IMR-90 (cell line): ENCODE measurements around the gene UBR4. TPM values are rescaled to one million over a fixed set of nuclear protein-coding genes. Genes with fewer than 3 reads are reported as not detected.

Experiments
- ATAC-seq: fragments of 200-7000 bp; cut with Tn5 transposase; 2 replicates; pipeline ENCODE4 v1.9.1; 2020; ENCODE audit warnings: low read depth, mild to moderate bottlenecking, moderate library complexity
- BruUV-seq: library from RNA; stranded (reverse); fragments of 400-500 nt; replicated peaks from 2 replicates; lab custom pipeline; 2021; lab: Mats Ljungman, UMichigan
- CTCF ChIA-PET: fragments of 300-600 bp; formaldehyde crosslinking; extraction: SDS; loops from one replicate; lab custom pipeline; 2021; ENCODE audit warnings: antibody characterized with exemption; lab: Yijun Ruan, JAX
- POLR2A ChIA-PET: fragments of 300-600 bp; sonication (Branson Sonifier 250); formaldehyde crosslinking; loops from one replicate; lab custom pipeline; 2022; ENCODE audit warnings: antibody characterized with exemption; ENCODE audit not compliant: unreplicated experiment; lab: Charles Lee
- DNase-seq: peaks from one replicate; pipeline ENCODE4 v3.0.0; 2013
- H2AFZ ChIP-seq: replicated peaks from 2 replicates; pipeline ENCODE3; 2013; ENCODE audit warnings: low read length, mild to moderate bottlenecking; ENCODE audit not compliant: poor library complexity
- H2AK5ac ChIP-seq: 2 replicates; pipeline ENCODE4 v1.6.1; 2013; ENCODE audit warnings: low read depth, low read length, inconsistent platforms
- H2AK9ac ChIP-seq: replicated peaks from 2 replicates; pipeline ENCODE3; 2013; ENCODE audit warnings: mild to moderate bottlenecking, low read depth, low read length, moderate library complexity; ENCODE audit not compliant: poor library complexity
- H2BK120ac ChIP-seq: 2 replicates; pipeline ENCODE4 v1.6.1; 2013; ENCODE audit warnings: low read depth, low read length, inconsistent platforms
- H2BK15ac ChIP-seq: 3 replicates; pipeline ENCODE4 v1.6.1; 2013; ENCODE audit warnings: low read depth, low read length, inconsistent platforms
- H2BK20ac ChIP-seq: 2 replicates; pipeline ENCODE4 v1.6.1; 2013; ENCODE audit warnings: low read depth, mild to moderate bottlenecking, inconsistent platforms, low read length, moderate library complexity
- H2BK5ac ChIP-seq: 2 replicates; pipeline ENCODE4 v1.6.1; 2013; ENCODE audit warnings: mild to moderate bottlenecking, low read depth, low read length, inconsistent platforms; ENCODE audit not compliant: poor library complexity, severe bottlenecking
- H3K14ac ChIP-seq: replicated peaks from 2 replicates; pipeline ENCODE4 v1.6.1; 2013; ENCODE audit warnings: low read depth, low read length, inconsistent platforms
- H3K18ac ChIP-seq: 2 replicates; pipeline ENCODE4 v1.6.1; 2013; ENCODE audit warnings: low read depth, low read length, control low read depth
- H3K23ac ChIP-seq: 2 replicates; pipeline ENCODE4 v1.6.1; 2013; ENCODE audit warnings: low read depth, low read length, inconsistent platforms
- H3K27ac ChIP-seq: 2 replicates; pipeline ENCODE4 v1.5.1; 2013; ENCODE audit warnings: mild to moderate bottlenecking, control low read depth, low read length; ENCODE audit not compliant: insufficient read depth
- H3K27me3 ChIP-seq: 2 replicates; pipeline ENCODE4 v1.6.1; 2013; ENCODE audit warnings: low read length; ENCODE audit not compliant: control insufficient read depth, insufficient read depth
- H3K36me3 ChIP-seq: 2 replicates; pipeline ENCODE4 v1.6.1; 2013; ENCODE audit warnings: low read length, mixed read lengths; ENCODE audit not compliant: control insufficient read depth, insufficient read depth
- H3K4ac ChIP-seq: 2 replicates; pipeline ENCODE4 v1.6.1; 2013; ENCODE audit warnings: low read depth, low read length, inconsistent platforms
- H3K4me1 ChIP-seq: 2 replicates; pipeline ENCODE4 v1.6.1; 2013; ENCODE audit warnings: low read length, mixed read lengths; ENCODE audit not compliant: control insufficient read depth, insufficient read depth
- H3K4me2 ChIP-seq: 2 replicates; pipeline ENCODE4 v1.6.1; 2013; ENCODE audit warnings: low read depth, mild to moderate bottlenecking, control low read depth, low read length, moderate library complexity
- H3K4me3 ChIP-seq: 2 replicates; pipeline ENCODE4 v1.5.1; 2013; ENCODE audit warnings: low read depth, mild to moderate bottlenecking, control low read depth, low read length, moderate library complexity; ENCODE audit not compliant: insufficient read depth
- H3K56ac ChIP-seq: 2 replicates; pipeline ENCODE4 v1.6.1; 2013; ENCODE audit warnings: low read length, inconsistent platforms; ENCODE audit not compliant: insufficient read depth; ENCODE audit errors: extremely low read depth
- H3K79me1 ChIP-seq, 2 experiments: 2 replicates each; pipeline ENCODE4 v1.6.1; 2013; ENCODE audit warnings: low read length in 2 of 2, inconsistent platforms in 1 of 2, low read depth in 1 of 2
- H3K9ac ChIP-seq: 2 replicates; pipeline ENCODE4 v1.6.1; 2013; ENCODE audit warnings: low read depth, low read length, control low read depth
- H3K9me1 ChIP-seq: 2 replicates; pipeline ENCODE4 v1.6.1; 2013; ENCODE audit warnings: low read length, inconsistent platforms; ENCODE audit not compliant: insufficient read depth
- H3K9me3 ChIP-seq: 2 replicates; pipeline ENCODE4 v1.6.1; 2013; ENCODE audit warnings: low read length; ENCODE audit not compliant: control insufficient read depth, insufficient read depth
- H4K20me1 ChIP-seq: 2 replicates; pipeline ENCODE4 v1.6.1; 2013; ENCODE audit warnings: low read length, inconsistent platforms; ENCODE audit not compliant: insufficient read depth
- H4K5ac ChIP-seq: 2 replicates; pipeline ENCODE4 v1.6.1; 2013; ENCODE audit warnings: mild to moderate bottlenecking, low read depth, low read length, control low read depth
- H4K8ac ChIP-seq, 2 experiments: 2 replicates each; pipeline ENCODE4 v1.6.1; 2013; ENCODE audit warnings: low read depth in 2 of 2, low read length in 2 of 2, control low read depth in 1 of 2, inconsistent platforms in 1 of 2
- H4K91ac ChIP-seq: 2 replicates; pipeline ENCODE4 v1.6.1; 2013; ENCODE audit warnings: low read depth, low read length, inconsistent platforms; ENCODE audit not compliant: insufficient read depth
- CEBPB ChIP-seq: IDR thresholded peaks from 2 replicates; pipeline ENCODE4 v1.6.1; 2012; ENCODE audit warnings: low read depth, low read length, improper control_type of control experiment
- RAD21 ChIP-seq: IDR thresholded peaks from 2 replicates; pipeline ENCODE4 v1.6.1; 2012; ENCODE audit warnings: low read length, improper control_type of control experiment
- WGBS, 2 experiments: methylation state at CpG; one replicate each; pipeline versions ENCODE4 v1.1.5 to v1.1.7; 2013; ENCODE audit warnings: missing lambda C conversion rate in 2 of 2; ENCODE audit not compliant: insufficient read length in 1 of 2; ENCODE audit errors: extremely low coverage in 2 of 2; 5-methylcytosine and 5-hydroxymethylcytosine counted together
- dilution Hi-C: fragments of 300-500 bp; cut with HindIII; formaldehyde crosslinking; loops from one replicate; pipeline ENCODE4 v1.14.3; 2018; ENCODE audit warnings: low sequenced_read_pairs; ENCODE audit not compliant: unreplicated experiment
- in situ Hi-C: fragments of 300-500 bp; cut with MboI; formaldehyde crosslinking; loops from 3 replicates; pipeline ENCODE4 v1.14.3; 2019; ENCODE audit warnings: low sequenced_read_pairs, inconsistent platforms, mixed read lengths
- intact Hi-C: fragments of 100-400 bp; cut with micrococcal nuclease; formaldehyde crosslinking; loops from 2 replicates; pipeline ENCODE4 v1.10.0; 2022
- polyA plus RNA-seq, 3 experiments: library from polyadenylated mRNA; depleted of rRNA; stranded (reverse); fragments of >200 nt; gene quantifications; 2 replicates each; pipeline ENCODE4 v1.2.3, GENCODE V29; 2012; ENCODE audit warnings: low replicate concordance in 1 of 3
- total RNA-seq: library from RNA; depleted of rRNA; stranded (reverse); fragments of >200 nt; gene quantifications from 2 replicates; pipeline ENCODE4 v1.2.3, GENCODE V29; 2012

Gene UBR4
- total and polyA plus RNA-seq, 2 of the 4 experiments (the other 2 are of a cell fraction) = 87.8 to 121 TPM

DNA sequence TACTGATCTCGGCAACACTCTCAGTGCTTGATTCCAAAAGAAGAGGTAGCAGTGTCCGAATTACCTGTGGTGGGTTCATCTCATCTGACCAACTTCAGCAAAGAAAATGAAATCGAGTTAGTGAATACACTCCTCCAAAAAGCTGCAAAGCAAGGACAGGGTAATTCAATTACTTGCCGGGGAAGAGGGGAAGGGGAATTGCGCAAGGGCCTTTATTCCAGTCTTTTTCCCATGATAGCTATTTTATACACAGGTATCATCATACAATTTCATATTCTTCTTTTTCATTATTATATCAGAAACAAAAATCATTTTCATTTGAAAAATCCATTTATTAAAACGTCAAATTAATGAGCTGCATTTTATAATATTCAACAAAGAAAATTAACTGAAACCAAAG is 42.9 kb downstream of the UBR4 start:
- Histone ChIP-seq H2BK15ac (no peak overlapping the region), H3K9ac (no peak overlapping the region), H2AK5ac (no peak overlapping the region), H3K23ac (no peak overlapping the region), H3K56ac (no peak overlapping the region), H2AK9ac (no peak overlapping the region), H3K27ac (no peak overlapping the region), H3K36me3 (peaks cover 59% of the 10 kb centered on the region), H4K20me1 (peaks cover 35% of the 10 kb centered on the region), H4K8ac (no peak overlapping the region), H2AFZ (no peak overlapping the region), H3K14ac (no peak overlapping the region), H2BK20ac (no peak overlapping the region), H4K91ac (no peak overlapping the region), H3K4ac (no peak overlapping the region), H3K18ac (no peak overlapping the region), H2BK5ac (no peak overlapping the region), H3K9me3 (no peaks in the 10 kb centered on the region), H2BK120ac (no peak overlapping the region), H3K4me1 (peaks cover 8% of the 10 kb centered on the region), H3K27me3 (no peaks in the 10 kb centered on the region), H4K5ac (no peak overlapping the region), H3K79me1 (peaks cover 25 to 42% of the 10 kb centered on the region in 2 experiments), H3K9me1 (peaks cover 6% of the 10 kb centered on the region), H3K4me2 (no peak overlapping the region), H3K4me3 (no peak overlapping the region)
- dilution Hi-C loops (no loop called here), intact Hi-C loops (no loop called here), in situ Hi-C loops (no loop called here)
- BruUV-seq = no TSS peak
- POLR2A ChIA-PET = no interaction called here
- TF ChIP-seq RAD21 (no peak), CEBPB (peak; percentile 77)
- DNase-seq (no peak), ATAC-seq (no peak)
- WGBS, 2 experiments = 100% methylated on average over 1 of the region's 6 CpGs
- CTCF ChIA-PET = interaction anchor here (0.6 kb wide), 1 partner anchor 14 kb away, joined by 4 read pairs; no protein-coding TSS in a partner anchor
